Fibroblast of skin of left biceps (primary cell): ENCODE measurements around the gene COPE.
"Not testable (repeated sequence)": the region's sequence is repeated elsewhere in the genome, so short reads cannot be mapped to it uniquely, and the experiment has no call there.

Experiments used
- DNase-seq, 2 experiments: peaks; one replicate each; pipeline ENCODE4 v3.0.0-alpha.2; 2013; ENCODE audit warnings: low read depth in 2 of 2

Gene COPE

DNA sequence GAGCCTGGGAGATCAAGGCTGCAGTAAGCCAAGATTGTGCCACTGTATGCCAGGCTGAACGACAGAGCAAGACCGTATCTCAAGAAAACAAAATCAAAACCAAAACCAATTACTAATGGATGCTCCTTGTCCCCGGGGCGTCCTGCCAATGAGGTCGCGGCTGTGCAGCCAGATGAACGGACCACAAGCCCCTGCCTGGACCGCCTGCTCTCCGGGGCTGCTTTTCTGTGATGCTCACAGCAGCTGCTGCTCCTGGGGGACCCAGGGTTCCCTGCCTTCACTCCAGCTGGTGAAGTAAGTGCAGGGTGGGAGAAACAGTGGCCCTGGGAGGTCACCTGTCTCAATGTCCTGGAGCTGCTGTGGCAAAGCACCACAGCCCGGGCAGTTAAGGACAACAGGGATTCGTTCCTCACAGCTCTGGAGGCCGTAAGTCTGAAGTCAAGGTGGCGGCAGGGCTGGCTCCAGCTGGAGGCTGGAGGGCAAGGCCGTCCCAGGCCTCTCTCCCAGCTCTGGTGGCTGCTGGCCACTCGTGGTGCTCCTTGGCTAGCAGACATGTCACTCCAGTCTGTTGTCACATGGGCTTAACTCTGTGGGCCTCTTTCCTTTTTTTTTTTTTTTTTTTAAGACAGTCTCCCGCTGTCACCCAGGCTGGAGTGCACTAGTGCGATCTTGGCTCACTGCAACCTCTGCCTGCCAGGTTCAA, 10.1 kb downstream of the COPE start:
- DNase-seq, result no peak

DNA sequence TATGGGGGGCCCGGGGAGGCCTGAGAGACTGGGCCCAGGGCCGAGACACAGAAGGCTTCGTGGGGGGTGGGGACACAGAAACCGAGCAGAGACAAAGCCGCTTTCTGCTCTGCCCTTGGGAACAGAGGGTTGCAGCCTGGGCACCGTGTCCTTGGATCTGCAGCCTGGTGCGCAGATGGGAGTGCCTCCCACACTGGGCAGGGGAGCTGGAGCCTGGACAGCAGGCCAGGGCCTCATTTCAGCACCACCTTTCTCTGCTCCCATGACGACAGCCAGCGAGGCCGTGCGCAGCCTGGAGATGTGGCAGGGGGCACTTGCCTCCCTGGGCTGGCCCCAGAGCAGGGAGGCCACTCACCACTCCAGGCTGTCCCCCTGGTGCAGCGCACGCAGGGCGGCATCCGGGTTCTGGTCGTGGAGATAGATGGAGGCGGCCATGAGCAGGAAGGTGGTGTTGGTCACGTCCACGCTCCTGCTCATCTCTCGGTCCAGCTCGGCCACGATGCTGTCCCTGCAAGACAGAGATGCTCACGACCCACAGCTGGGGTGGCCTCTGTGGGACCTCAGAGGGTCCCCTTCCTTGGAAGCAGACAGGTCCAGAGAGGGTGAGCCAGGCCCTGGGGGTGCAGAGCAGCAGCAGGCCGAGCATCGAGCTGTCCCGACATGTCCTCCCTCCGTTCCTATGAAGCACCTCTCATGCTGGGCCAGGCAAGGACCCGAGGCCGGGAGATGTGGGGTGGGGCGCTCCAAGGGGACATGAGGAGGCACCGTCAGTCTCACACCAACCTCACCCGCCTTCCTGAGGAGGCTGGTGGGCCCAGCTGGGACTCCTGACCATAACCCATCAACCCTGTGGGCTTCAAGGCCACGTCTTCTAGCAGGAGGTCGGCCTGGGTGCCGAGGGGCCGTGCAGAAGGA, 12.3 kb downstream of the COPE start:
- DNase-seq, result no peak

DNA sequence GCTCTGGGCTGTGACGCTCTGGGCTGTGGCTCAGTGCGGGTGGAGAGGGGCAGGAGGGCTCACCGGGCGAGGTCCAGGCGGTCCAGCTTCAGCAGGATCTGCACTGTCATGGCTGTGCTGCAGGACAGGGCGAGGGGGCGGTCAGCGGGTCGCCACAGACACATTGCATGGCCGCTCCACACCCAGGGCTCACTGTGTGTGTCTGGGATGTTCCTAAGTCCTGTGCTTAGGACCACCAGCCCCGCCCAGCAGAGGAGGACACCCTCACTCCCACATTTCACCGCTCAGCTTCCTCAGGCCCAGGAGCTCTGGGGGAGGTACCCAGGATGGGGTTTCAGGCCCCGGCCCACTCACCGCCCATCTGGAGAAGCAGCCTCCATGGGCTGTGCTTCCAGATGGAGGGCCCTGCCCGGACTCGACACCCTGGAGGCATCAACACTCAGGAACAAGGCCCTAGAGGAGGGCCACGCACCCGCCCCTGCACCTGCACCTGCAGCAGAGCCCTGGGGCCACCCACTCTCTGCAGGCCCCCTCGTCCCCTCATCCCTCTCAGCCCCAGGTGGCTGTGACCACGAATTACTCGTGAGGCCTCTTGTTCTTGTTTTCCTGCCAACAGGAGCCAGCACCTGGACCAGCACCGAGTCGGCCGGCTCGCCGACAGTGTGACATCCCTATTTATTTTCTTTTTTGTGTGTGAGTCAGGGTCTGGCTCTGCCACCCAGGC, 13.5 kb downstream of the COPE start:
- DNase-seq, result no peak

DNA sequence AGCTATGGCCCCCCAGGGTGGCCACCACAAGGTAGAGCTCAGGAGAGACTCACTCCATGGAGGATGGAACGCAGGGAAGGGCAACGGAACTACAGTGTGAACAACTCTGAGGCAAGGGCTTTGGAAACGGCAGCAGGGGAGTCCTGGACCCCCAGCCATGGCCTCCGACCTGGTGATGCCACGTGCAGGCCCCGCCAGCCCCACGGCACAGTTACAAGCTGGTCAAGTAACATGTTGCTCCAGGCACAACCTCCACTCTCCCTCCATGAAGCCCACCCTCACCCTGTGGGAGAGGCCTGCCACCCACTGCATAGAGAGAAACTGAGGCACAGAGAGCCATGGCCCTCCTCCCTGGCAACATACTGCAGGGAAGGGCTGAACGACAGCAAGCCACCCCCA, 14.1 kb downstream of the COPE start:
- DNase-seq, result no peak

DNA sequence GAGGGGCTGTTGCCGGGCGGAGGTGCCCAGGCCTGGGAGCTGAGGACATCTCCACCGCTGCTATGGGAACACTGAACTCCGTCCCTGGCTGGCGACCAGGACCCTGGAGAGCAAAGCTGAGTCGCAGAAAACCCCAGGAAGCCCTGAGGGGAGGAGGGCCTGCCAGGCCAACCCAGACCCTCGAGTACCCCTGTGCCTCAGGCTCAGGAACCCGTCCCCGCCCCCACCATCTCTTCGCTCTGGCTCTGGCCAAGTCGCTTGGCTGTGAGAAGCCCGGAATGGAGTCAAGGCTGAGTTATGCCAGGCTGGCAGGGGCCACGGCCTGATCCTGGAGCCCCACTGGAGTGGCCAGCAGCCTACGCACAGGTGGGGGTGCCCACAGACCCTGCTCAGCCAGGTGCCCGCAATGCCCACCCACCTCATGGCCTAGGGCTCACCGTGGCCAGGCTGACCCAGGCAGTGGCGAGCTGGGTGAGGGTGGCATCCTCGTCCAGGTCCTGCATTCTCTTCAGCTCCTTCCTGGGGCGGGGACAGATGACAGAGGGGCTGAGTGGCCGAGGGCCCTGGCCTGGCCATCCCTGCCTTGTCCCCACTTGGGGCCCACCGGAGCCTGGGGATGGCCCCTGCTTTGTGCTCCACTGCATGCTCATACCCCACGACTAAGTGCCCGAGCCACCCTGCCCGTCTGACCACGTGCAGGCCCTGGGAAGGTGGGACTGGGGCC, 14.7 kb downstream of the COPE start:
- DNase-seq, result no peak

DNA sequence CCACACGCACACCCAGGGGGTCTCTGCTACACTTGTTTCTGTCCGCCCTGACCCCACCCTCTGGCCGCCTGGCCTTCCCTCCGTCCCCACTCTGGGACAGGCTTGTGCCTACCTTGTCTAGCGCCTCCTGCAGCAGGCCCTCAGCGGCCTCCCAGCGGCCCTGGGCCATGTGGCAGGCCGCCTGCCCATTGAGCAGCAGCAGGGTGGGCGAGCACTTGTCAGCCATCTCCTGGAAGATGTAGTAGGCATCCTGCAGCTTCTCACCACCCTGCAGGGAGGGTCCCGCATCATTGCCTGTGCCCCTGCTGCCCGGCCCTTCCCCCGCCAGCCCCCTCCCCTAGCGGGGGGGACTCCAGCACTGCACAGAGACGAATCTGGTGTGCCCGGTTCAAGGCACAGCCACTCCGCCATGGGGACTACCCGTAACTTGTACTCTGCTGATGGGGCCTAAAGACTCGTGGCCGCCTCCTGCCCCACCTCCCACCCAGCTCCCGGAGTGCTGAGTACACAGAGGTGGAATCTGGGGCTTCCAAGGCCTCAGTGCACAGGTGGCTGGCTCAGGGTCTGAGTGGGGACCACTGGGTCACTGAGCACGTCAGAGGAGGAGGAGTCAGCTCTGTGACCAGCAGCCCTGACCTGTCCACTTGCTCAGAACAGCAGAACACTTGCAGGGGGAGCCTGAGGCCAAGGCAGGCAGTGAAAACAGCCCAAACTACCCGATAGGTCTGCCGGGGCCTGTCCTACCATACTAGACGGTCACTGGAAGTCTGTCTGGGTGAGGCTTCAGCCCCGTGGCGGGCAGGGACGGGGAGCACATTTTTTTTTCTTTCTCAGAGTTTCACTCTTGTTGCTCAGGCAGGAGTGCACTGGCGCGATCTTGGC, 15.8 kb downstream of the COPE start:
- no peak for DNase-seq

DNA sequence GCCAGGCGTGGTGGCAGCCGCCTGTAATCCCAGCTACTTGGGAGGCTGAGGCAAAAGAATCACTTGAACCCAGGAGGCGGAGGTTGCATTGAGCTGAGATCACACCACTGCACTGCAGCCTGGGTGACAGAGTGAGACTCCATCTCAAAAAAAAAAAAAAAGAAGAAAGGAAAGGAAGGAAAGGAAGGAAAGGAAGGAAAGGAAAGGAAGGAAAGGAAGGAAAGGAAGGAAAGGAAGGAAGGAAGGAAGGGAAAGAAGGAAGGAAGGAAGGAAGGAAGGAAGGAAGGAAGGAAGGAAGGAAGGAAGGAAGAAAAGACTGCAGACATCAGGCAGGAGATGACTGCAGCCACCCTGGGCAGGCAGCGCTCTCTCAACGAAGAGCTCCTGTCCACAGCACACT, 16.7 kb downstream of the COPE start:
- DNase-seq, result not testable (repeated sequence)

DNA sequence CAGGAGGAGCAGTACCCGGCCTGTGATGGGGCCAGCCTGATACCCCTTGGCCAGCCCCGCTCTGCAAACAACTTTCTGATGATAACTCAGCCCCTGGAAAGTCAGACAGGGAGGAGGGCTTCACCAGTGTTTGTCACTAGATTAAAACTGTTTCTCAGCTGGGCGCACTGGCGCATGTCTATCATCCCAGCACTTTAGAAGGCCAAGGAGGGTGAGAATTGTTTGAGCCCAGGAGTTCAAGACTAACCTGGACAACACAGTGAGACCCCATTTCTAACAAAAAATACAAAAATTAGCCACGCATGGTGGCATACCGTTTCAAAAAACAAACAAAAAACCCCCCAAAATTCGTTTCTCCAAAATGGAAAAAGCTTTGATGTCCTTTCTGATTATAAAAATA, 17.7 kb downstream of the COPE start:
- no peak for DNase-seq

DNA sequence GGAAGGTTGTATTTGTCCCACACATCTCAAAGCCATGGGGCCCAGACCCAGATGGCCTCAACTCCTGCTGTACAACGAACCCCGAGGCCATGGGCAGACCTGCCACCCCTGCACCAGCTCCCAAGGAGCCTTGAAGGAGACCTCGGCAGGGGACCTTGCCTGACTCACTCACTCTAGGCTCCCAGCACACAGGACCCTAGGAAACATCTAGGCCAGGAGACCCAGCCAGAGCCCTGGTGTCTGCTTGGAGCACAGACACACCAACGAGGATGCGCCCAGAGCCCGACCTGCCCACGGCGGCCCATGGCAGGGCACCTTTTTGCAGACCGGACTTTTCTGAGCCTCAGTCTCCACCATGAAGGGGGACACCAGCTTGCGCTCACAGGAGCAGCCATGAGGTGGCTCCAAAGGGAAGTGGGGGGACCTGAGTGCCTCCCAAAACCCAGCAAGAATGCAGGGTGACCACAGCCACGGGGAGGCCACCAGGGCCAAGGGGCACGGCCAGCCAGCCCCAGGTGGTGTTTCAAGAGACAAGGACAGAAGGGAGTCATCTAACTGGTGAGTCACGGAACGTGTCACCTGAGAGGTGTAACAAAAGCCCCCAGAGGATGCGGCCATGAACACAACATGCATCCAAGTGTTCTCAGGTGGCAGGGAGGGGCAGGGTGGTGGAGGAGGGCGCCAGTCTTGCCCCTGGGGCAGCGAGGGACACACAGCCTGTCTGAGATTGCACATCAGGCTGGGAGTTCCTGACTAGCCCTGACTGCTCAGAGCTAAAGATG, 18.3 kb downstream of the COPE start:
- DNase-seq, result no peak

DNA sequence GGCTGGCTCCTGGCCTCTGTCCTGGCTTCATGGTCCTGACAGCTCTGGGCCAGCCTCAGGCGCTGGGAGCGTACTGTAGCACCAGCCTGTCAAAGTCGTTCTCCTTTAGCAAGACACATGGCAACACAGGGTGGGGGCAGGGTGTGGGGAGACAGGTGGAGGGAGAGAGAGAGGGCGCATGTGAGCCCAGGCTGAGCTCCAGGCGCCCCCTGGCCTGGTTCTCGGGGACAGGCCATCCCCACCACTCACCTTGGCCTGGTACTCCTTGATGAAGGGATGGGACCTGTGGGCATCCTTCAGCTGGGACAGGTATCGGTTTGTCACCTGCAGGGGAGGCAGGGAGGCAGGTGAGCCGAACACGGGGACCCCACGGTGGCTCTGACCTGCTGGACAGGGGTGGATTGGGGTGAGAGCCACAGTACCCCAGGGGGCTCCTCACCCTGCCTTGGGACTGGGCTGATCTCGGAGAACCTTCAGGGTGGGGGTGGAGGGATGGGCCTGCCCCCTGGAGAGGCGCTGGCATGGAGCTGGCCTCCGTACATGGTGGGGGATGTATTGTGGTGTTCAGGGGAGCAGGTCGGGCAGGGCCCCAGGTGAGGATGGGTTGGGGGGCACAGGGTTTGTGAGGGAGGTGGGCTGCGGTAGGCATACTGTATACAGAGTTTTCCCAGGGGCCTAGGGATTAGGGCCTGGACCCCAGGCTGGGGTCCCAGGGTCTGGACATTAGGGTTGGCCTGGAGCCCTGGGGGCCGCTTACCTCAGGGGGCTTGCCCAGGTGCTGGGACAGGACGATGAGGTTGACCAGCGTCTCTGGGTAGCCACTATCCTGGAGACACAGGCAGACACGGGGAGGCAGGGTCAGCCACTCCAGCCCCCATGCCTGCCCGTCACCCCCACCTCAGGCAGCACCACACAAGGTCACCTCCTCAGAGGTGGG, 19.3 kb downstream of the COPE start:
- no peak for DNase-seq

DNA sequence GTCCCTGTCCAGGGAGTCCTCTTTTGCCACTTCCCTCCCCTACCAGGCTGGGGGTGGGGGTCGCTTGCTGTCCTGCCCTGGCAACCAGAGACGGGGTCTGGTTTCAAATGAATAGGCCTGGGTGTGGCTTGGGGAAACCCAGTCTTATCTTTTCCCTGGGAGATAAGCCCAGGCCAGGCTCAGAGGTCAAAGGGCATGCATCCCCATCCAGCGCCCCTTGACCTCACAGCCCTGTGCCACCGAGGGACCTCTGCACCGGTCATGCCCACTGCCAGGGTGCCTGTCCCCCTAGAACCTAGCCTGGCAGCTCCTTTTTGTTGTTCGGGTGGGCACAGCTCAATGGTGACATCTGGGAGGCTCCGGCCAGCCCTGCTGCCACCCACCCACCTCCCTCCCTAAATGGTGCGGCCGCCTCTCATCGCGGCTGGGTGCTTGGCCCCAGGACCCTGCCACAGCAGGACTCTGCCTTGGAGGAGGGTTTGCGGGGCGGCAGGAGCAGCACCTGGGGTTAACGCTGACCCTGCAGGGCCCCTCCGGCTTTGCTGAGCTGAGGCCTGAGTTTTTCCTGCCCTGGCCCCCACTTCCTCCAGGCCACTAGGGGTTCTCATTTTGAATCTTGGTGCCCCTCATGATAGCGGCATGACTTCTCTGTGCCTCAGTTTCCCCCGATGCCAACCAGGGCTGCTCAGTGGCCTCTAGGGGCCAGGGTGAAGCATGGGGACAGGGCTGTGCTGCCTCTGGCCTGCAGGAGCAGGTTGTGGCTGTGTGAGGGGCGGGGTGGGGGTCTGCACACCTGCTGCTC, 20.4 kb downstream of the COPE start:
- DNase-seq, result no peak

DNA sequence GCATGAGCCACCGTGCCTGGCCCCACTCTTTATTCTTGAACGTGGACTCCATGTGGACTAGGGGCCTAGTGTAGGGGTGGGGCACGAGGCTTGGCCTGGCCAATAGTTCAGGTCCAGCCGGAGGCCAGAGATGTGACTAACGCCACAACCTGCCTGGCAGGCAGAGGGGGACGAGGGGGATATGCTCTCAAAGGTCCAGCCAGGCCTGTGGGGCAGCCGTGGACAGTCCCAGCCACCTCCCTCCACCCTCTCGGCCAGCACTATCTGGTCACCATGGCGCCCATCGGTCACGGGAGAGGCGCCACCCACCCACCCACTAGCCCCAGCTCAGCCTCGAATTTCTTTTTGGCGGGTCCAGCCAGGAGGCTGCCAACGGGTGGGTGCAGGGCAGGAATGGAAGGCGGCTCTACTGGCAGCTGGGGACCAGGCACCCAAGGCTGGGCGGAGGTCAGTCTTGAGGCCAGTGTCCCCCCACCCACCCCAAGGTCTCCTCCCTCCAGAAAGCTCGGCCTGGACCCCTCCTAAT, 21.0 kb downstream of the COPE start:
- DNase-seq, result no peak

DNA sequence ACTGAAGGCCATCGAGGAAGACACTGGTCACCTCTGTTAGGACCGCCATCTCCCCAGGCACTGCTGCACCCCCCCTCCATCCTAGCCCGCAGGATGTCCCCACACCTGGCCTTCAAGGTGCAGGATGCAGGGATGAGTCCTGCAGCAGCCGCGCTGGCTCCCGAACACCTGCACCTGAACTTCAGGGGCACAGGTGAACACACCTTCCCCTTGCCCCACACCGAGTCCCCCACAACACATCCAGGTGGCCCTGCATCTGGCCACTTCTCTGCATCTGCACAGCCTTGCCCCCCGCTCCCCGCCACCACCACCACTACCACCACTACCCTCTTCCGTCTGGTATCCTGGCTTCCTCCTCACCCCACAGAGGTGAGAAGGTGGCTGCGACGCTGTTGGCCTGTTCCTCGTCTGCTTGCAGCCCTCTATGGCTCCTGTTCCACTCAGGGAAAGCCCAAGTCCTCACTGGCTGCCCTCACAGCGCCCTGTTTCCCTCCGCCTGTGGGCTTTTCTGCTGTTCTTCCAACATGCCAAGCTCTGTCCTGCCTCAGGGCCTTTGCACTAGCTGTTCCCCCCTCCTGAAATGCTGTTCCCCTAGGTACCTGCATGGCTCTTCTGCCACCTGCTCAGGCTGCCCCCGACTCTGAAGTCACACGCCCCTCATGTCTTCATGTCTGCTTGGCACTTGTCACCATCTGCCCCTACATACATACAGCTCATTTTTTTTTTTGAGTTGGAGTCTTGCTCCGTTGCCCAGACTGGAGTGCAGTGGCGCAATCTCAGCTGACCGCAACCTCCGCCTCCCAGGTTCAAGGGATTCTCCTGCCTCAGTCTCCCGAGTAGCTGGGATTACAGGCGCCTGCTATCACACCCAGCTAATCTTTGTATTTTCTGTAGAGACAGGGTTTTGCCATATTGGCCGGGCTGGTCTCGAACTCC, 21.8 kb downstream of the COPE start:
- DNase-seq, result no peak

DNA sequence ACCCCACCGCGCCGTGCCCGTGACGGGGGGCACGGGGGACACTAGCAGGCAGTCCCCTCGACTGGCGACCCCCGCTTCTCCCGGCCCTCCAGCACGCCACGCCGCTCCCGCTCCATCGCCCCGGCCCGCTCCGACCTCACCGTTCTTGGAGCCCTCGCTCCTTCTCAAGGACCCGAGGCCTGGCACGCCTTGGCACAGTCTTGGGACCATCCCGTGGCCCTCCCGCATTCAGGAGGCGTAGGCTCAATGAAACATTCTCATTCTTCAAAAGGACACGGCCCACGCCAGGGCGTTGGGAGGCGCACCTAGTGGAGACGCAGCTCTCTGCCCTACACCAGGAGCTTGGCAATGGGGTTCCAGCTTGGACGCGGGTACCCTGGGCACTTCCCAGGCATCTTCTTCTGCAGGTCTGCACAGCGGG, 22.8 kb downstream of the COPE start:
- DNase-seq, result no peak

DNA sequence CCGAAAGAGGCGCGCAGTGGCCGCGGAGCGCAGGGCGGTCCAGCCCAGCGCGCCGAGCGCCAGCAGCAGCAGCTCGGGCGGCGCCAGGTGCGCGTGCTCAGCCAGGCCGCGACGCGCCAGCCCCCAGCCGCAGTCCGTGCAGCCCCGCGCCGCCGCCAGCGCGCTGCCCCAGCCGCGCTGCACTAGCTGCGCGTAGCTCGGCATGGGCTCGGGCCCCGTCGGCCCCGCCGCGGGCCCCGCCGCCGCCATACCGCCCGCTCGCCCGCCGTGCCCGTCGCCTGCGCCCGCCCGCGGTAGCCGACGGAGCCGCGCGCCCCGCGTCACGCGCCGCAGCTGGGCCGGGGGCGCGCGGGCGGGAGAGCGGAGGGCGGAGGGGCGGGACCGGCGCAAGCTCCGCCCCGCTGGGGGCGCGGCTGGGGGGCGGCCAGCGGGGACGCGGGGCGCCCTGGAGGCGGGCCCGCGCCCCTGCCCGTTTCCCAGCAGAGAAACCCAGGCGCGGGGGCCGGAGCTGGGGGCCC, 23.3 kb downstream of the COPE start, which contains the start of gene CERS1:
Gene CERS1, minus strand, starts transcription at position 335 of the 518 bp plus-strand sequence. Its CDS starts 86 bp downstream, at position 249.
- no peak for DNase-seq
